ENCODE data around the gene USP21. TPM values are rescaled to one million over a fixed set of nuclear protein-coding genes. Genes with fewer than 3 reads are reported as not detected.

USP21 gene
- total and polyA plus RNA-seq, 2 of the 8 experiments (the other 6 are each of a cell fraction or from before 2014, with no cell fraction given) = 23.9 to 36.3 TPM

GRCh38 chr1:161180639-161181038 is 21.3 kb downstream of the USP21 start (continued):
- TF ChIP-seq NRF1 (IDR thresholded peaks at IDR 0.05; ENCODE audit: low read depth, low read length) (no peak), RFX5 (IDR thresholded peaks at IDR 0.05; ENCODE audit: borderline replicate concordance, low read depth, low read length) (no peak), ATF2 (IDR thresholded peaks at IDR 0.05; ENCODE audit: low read length) (no peak), FOSL1 (IDR thresholded peaks at IDR 0.05; ENCODE audit: insufficient read depth, low read depth, low read length) (no peak)
